CD4-positive, alpha-beta T cell treated with Interleukin-2 at 100 ng/mL for 4 hours (primary cell): ENCODE measurements around the gene MICAL2.
A peak's percentile ranks its signal among the peaks of the same experiment; 100 is the strongest.

Experiments used
- DNase-seq: peaks from one replicate; pipeline ENCODE4 v3.0.0-alpha.2; 2020; ENCODE audit warnings: low spot score

The MICAL2 gene

GRCh38 chr11:12211331-12212065, 101.1 kb downstream of the MICAL2 start:
- no peak for DNase-seq

DNA sequence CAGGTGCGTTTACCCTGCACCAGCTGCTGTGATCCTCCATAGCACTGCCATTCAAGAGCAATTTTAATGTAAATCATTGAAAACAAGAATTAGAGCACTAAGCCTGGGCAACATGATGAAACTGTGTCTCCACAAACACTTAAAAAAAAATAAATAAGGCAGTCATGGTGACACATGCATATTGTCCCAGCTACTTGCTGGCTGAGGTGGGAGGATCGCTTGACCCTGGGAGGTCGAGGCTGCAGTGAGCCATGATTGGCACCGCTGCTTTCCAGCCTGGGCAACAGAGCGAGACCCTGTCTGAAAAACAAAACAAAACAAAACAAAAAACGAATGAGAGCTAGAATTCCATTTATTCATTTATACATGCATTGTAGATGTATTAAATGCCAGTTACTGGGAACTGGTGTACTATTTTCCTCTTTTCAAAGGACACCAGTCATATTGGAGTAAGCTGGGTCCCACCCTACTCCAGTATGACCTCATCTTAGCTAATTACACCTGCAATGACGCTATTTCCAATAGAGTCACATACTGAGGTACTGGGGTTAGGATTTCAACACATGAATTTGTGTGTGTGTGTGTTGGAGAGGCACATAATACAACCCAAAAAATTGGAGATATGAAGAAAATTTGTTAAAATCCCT, 101.9 kb downstream of the MICAL2 start:
- DNase-seq: no peak

- no peak for DNase-seq
These were observed 102.4 kb downstream of the MICAL2 start for GRCh38 chr11:12212821-12213185.

DNA sequence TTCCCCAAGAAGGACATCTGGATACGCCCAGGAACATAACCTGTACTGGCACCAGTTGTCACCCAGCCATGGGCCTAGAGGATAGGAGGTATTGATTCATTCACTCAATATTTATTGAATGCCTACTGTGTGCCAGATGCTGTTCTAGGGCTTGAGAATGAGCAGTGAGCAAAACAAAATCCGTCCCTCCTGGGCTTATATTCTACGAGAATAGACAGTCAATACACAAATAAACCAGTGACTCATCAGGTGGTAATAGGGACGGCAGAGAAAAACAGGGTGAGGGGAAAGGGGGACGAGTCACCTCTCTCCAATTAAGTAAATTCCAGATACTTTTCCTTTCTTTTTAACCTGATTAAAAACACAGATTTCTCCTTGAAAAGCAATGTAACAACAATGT, 103.5 kb downstream of the MICAL2 start:
- DNase-seq: no peak

DNA sequence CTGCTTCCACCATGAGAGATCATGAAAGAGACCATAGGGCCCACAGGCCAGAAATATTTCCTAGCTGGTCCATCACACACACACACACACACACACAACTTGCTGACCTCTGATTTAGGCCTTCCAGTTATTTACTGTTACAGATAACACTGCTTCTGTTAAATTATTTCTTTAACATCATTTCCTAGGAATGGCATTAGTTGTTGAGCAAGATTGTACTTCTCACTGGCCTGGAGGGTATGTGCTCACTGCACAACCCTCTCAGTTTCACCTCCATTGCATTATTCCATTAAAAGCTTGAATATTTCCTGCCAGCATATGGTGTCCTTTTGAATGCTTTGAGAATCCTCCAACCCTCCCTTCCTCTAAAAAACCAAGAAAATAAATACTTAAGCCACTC, 104.4 kb downstream of the MICAL2 start:
- no peak for DNase-seq

GRCh38 chr11:12215181-12215593, 104.8 kb downstream of the MICAL2 start:
- DNase-seq: no peak

GRCh38 chr11:12216041-12216451, 105.7 kb downstream of the MICAL2 start:
- DNase-seq: no peak

DNA sequence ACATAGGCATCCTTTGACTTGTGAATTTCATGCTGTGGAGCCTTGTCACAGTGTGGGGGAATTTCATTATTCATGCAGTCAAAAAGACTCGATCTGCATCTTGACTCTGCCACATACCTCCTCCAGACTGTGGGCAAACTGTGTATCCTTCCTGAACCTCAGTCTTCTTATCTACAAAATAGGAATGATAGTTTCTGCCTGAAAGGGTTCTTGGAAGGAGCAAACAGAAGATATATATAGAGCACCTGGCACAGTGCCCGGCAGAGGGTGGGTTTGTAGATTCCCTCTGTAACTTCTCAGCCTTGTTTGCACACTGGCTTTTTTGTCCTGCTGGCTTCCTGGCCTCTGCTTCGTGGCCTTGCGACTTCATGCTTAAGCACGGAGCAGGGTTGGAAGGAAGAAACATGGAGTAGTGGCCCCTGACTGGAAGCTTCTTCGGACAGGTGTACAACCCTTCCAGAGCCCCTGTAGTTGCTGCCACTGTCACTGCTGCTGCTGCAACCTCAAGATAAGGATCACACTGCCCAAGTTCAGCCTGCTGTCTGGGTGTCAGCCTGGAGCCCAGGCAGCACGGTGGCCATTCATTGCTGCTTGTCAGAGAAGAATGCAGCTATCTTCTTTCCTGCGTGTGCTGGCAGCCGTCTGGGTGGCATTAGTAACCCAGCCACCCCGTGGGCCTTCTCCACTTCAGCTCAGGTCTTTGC, 106.4 kb downstream of the MICAL2 start:
- no peak for DNase-seq

DNA sequence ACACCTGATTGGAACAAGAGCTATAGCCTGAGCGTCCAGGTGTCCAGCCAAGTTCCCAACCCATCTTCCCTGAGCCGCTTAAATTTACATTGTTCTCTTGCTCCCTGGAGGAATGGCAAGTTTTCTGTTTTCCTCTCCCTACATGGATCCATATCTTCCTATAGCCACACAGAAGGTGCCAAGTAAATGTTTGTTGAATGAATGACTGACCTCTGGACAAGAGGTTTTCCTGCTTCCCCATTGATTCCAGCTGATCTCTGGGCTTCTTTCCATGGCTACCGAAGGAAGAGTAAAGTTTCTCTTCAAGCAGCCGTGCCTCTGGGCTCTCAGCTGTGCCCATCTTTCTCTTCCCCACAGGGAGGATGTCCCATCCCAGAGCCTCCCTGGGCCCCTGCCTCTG, 107.5 kb downstream of the MICAL2 start:
- no peak for DNase-seq

DNA sequence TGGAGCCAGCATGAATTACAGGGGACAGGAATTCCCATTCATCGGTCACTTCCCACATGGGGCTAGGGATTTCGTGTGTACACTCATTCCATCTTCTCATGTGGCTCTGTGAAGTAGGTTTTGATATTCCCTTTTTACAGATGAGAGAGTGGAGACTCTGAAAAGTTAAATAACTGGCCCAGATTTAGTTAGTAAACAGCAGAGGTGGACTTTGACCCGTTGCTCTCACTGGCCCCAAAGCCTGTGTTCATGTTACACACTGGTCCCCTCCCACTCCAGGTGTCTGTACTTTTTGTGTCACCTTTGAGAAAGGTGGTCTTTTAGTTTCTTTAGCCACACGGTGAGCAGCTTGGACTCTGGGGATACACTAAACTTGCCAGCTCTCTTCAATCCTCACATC, 108.5 kb downstream of the MICAL2 start:
- no peak for DNase-seq

- no peak for DNase-seq
These were observed 109.4 kb downstream of the MICAL2 start for GRCh38 chr11:12219757-12220156.

- no peak for DNase-seq
These were observed 109.9 kb downstream of the MICAL2 start for GRCh38 chr11:12220305-12220704.

GRCh38 chr11:12221051-12221535, 110.7 kb downstream of the MICAL2 start:
- no peak for DNase-seq

DNA sequence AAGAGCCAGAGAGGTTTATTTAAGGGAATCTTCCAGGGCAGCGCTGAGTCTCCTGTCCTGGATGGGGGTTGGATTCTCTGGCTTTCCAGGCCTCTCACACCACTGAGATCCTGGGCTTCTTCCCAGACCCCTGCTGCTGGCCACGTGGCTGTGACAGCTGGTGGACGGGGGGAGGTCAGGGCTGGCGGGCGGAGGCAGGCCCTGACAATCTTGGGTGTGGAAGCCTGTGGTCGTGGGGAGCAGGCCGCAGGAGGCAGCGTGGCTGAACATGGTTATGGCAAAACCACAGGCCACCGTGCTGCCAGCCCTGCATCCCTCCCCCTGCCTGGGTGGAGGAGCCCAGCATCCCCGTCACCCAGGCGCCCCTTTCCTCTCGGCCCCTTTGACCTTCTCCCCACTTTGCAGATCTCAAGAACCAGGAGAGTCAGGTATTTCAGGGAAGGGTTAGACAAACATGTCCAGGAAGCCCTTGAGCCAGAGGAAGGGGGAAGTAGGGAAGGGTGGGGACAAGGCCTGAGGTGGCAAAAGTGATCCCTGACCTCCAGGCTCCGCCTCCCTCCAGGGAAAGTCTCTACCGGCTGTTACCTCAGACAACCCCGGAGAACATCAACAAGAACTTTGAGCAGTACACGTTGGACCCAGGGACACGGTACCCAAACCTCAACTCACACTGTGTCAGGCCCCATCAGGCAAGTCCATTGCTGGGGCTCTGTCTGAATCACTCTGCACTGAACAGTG, 111.8 kb downstream of the MICAL2 start:
- no peak for DNase-seq

GRCh38 chr11:12223771-12224536, 113.6 kb downstream of the MICAL2 start:
- no peak for DNase-seq

GRCh38 chr11:12224537-12224893, 114.1 kb downstream of the MICAL2 start:
- peak; percentile 84 for DNase-seq

DNA sequence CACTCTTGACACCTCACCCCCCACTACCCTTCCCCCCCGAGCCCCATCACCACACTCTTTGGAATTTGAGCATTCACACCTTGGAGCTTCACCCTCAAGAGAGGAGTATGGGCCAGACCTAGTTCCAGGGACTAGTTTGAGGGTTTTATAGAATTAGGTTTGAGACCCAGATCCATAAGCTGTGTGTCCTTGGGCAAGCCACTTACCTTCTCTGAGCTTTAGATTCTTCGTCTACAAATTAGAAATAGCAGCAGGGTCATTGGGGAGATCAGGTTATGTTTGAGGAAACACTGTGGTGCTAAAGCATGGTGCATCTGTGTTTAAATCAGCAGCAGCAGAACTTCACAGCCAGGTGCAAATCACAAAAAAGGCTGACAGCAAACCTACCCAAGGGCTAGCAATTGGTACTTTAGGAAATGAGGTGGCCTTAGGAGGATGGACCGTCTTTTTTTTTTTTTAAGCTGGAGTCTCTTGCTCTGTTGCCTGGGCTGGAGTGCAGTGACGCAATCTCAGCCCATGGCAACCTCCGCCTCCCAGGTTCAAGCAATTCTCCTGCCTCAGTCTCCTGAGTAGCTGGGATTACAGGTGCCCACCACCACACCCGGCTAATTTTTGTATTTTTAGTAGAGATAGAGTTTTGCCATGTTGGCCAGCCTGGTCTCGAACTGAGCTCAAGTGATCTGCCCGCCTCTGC, 114.8 kb downstream of the MICAL2 start:
- DNase-seq: no peak

GRCh38 chr11:12226093-12226492, 115.7 kb downstream of the MICAL2 start:
- no peak for DNase-seq

DNA sequence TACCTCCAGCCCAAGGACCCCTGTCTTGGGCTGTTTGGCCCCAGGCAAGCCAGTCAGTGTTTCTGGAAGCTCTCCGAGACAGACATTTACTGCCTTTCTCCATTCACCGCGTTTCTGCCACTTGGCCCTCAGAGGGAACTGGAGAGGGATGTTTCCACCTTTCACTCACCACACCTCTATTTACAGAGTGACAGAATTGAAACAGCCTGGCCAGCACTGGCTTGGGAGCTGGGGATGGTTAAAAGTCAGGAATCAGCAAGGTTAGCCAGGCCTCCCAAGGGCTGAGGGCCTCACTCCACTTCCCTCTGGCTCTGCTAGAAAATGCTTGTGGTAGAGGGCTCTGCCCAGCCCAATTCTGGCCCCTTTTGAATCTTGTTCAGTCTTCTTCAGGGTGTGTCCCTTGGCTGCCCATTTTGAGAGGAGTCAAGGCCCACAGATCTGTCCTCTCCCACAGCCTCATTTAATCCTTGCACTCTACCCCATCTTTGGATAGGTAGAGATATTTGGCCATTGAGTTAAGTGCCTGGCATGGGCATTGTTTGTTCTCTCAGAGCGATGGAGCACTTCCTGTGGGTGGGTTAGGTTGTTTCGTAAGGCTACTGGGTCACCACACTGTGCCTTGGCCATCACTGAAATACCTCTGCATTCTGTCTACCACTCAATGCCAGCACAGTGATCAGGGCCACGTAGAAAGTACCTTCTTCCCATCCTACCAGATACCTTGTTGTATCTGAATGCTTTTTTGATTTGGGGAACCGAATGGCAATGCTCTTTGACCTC, 119.2 kb downstream of the MICAL2 start:
- DNase-seq: no peak

- DNase-seq: no peak
These were observed 121.8 kb downstream of the MICAL2 start for GRCh38 chr11:12232160-12232559.
